GM23338 (cell line): ENCODE measurements around the gene DLX2.
"Not testable (repeated sequence)": the region's sequence is repeated elsewhere in the genome, so short reads cannot be mapped to it uniquely, and the experiment has no call there.

ENCODE experiments used
- CREB1 ChIP-seq: fragments of 250-450 bp; sonication (Bioruptor Pico); IDR thresholded peaks from 2 replicates; pipeline ENCODE4 v1.5.0; 2020; ENCODE audit warnings: low read depth, mild to moderate bottlenecking, moderate library complexity
- EZH2 ChIP-seq: fragments of 200-600 bp; sonication (generic); IDR thresholded peaks from one replicate; pipeline ENCODE4 v1.8.0; 2017; ENCODE audit warnings: antibody characterized with exemption, mild to moderate bottlenecking, low read depth; ENCODE audit not compliant: unreplicated experiment
- EZH2phosphoT487 ChIP-seq: fragments of 200-600 bp; sonication (generic); IDR thresholded peaks from one replicate; pipeline ENCODE4 v1.8.1; 2018; ENCODE audit warnings: antibody characterized with exemption; ENCODE audit not compliant: unreplicated experiment
- JUNB ChIP-seq: IDR thresholded peaks from one replicate; pipeline ENCODE4 v1.6.1; 2016; ENCODE audit warnings: antibody characterized with exemption; ENCODE audit not compliant: unreplicated experiment
- POLR2AphosphoS5 ChIP-seq: IDR thresholded peaks from 2 replicates; pipeline ENCODE4 v1.6.1; 2016; ENCODE audit warnings: antibody characterized with exemption, low read depth
- ZNF114 ChIP-seq: fragments of 250-450 bp; sonication (Bioruptor Pico); IDR thresholded peaks from 2 replicates; pipeline ENCODE4 v1.5.0; 2020; ENCODE audit warnings: mild to moderate bottlenecking, moderate library complexity
- TF ChIP-seq, protein P1 (sequence below), 2 experiments: fragments of 200-600 bp in 1 of 2; sonication (generic) in 1 of 2; conservative IDR thresholded peaks; 2 replicates each; pipeline versions ENCODE4 v1.5.1 to v1.6.1; 2016 to 2017; ENCODE audit warnings: antibody characterized with exemption in 2 of 2, low read depth in 2 of 2, mild to moderate bottlenecking in 2 of 2, moderate library complexity in 1 of 2
- TF ChIP-seq, protein P2 (sequence below): IDR thresholded peaks from one replicate; pipeline ENCODE4 v1.6.1; 2018; ENCODE audit warnings: antibody characterized with exemption; ENCODE audit not compliant: unreplicated experiment

DNA sequence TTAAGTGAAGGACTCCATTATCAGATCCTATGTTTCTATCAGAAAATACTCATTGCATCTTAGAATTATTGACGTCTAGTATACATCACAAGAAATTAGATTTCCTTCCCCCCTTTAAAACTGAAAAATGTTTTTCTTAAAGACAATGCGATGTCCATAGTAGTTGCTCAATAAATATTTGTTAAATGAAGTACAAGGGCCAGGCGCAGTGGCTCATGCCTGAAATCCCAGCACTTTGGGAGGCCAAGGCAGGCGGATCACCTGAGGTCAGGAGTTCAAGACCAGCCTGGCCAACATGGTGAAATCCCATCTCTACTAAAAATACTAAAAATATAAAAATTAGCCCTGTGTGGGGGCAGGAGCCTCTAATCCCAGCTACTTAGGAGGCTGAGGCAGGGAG, 34.8 kb downstream of the DLX2 start:
- TF ChIP-seq, protein P1, sequence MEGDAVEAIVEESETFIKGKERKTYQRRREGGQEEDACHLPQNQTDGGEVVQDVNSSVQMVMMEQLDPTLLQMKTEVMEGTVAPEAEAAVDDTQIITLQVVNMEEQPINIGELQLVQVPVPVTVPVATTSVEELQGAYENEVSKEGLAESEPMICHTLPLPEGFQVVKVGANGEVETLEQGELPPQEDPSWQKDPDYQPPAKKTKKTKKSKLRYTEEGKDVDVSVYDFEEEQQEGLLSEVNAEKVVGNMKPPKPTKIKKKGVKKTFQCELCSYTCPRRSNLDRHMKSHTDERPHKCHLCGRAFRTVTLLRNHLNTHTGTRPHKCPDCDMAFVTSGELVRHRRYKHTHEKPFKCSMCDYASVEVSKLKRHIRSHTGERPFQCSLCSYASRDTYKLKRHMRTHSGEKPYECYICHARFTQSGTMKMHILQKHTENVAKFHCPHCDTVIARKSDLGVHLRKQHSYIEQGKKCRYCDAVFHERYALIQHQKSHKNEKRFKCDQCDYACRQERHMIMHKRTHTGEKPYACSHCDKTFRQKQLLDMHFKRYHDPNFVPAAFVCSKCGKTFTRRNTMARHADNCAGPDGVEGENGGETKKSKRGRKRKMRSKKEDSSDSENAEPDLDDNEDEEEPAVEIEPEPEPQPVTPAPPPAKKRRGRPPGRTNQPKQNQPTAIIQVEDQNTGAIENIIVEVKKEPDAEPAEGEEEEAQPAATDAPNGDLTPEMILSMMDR (conservative IDR thresholded peaks at IDR 0.05; ENCODE audit: low read depth in 2 of 2) = not testable (repeated sequence)
- TF ChIP-seq ZNF114 (CRISPR knock-in tag); CREB1 (CRISPR knock-in tag); EZH2phosphoT487; POLR2AphosphoS5; JUNB; EZH2: not testable (repeated sequence)
- TF ChIP-seq, protein P2, sequence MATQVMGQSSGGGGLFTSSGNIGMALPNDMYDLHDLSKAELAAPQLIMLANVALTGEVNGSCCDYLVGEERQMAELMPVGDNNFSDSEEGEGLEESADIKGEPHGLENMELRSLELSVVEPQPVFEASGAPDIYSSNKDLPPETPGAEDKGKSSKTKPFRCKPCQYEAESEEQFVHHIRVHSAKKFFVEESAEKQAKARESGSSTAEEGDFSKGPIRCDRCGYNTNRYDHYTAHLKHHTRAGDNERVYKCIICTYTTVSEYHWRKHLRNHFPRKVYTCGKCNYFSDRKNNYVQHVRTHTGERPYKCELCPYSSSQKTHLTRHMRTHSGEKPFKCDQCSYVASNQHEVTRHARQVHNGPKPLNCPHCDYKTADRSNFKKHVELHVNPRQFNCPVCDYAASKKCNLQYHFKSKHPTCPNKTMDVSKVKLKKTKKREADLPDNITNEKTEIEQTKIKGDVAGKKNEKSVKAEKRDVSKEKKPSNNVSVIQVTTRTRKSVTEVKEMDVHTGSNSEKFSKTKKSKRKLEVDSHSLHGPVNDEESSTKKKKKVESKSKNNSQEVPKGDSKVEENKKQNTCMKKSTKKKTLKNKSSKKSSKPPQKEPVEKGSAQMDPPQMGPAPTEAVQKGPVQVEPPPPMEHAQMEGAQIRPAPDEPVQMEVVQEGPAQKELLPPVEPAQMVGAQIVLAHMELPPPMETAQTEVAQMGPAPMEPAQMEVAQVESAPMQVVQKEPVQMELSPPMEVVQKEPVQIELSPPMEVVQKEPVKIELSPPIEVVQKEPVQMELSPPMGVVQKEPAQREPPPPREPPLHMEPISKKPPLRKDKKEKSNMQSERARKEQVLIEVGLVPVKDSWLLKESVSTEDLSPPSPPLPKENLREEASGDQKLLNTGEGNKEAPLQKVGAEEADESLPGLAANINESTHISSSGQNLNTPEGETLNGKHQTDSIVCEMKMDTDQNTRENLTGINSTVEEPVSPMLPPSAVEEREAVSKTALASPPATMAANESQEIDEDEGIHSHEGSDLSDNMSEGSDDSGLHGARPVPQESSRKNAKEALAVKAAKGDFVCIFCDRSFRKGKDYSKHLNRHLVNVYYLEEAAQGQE = not testable (repeated sequence)
